Colonic mucosa (tissue), 4 donors: ENCODE measurements around the gene EHBP1. TPM values are rescaled to one million over a fixed set of nuclear protein-coding genes. Genes with fewer than 3 reads are reported as not detected.

Source experiments
- DNase-seq: peaks from one replicate; pipeline ENCODE4 v3.0.0-alpha.2; 2020
- H3K27ac ChIP-seq: fragments of 200-600 bp; one replicate; pipeline ENCODE4 v1.8.0; 2021
- H3K27me3 ChIP-seq: fragments of 200-600 bp; one replicate; pipeline ENCODE4 v1.8.0; 2021
- H3K36me3 ChIP-seq: fragments of 200-600 bp; one replicate; pipeline ENCODE4 v1.8.0; 2021
- H3K4me1 ChIP-seq: fragments of 200-600 bp; one replicate; pipeline ENCODE4 v1.8.0; 2021; ENCODE audit warnings: mild to moderate bottlenecking
- H3K4me3 ChIP-seq: fragments of 200-600 bp; one replicate; pipeline ENCODE4 v1.8.0; 2021
- H3K9ac ChIP-seq, 2 donors: one replicate each; pipeline ENCODE4 v1.7.0; 2013; ENCODE audit warnings: control low read depth in 2 of 2, low read depth in 2 of 2, low read length in 2 of 2
- H3K9me3 ChIP-seq: fragments of 200-600 bp; one replicate; pipeline ENCODE4 v1.8.0; 2021
- intact Hi-C: fragments of 100-400 bp; cut with DNase I; formaldehyde crosslinking; loops from one replicate; pipeline ENCODE4 v1.14.1; 2022
- total RNA-seq, 2 donors: library from RNA; stranded (reverse); fragmentation: NEBNext Ultra II Directional in 1 of 2; extraction: Animal tissue kit (Norgen Biotek cat#: 25700) in 1 of 2; gene quantifications; one replicate each; pipeline ENCODE4 v1.2.1, GENCODE V29; 2021
- TF ChIP-seq, protein P1 (sequence below): fragments of 200-600 bp; IDR thresholded peaks from one replicate; pipeline ENCODE4 v1.8.0; 2022; ENCODE audit warnings: antibody characterized with exemption, mild to moderate bottlenecking
- donor health status: healthy.
- donor health status: DM: no; HTN: no; CAD: no.
- donor health status: DM: no; HTN: no; CAD: no.

The EHBP1 gene
- total RNA-seq, 2 donors from 2014 or later: 23.6 to 32.7 TPM

GRCh38 chr2:62794791-62795190, 89.3 kb downstream of the EHBP1 start:
- H3K27me3 ChIP-seq: no peaks in the 10 kb centered on the region
- TF ChIP-seq, protein P1, sequence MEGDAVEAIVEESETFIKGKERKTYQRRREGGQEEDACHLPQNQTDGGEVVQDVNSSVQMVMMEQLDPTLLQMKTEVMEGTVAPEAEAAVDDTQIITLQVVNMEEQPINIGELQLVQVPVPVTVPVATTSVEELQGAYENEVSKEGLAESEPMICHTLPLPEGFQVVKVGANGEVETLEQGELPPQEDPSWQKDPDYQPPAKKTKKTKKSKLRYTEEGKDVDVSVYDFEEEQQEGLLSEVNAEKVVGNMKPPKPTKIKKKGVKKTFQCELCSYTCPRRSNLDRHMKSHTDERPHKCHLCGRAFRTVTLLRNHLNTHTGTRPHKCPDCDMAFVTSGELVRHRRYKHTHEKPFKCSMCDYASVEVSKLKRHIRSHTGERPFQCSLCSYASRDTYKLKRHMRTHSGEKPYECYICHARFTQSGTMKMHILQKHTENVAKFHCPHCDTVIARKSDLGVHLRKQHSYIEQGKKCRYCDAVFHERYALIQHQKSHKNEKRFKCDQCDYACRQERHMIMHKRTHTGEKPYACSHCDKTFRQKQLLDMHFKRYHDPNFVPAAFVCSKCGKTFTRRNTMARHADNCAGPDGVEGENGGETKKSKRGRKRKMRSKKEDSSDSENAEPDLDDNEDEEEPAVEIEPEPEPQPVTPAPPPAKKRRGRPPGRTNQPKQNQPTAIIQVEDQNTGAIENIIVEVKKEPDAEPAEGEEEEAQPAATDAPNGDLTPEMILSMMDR: no peak
- H3K4me3 ChIP-seq: no peak overlapping the region
- H3K9me3 ChIP-seq: no peaks in the 10 kb centered on the region
- no peak overlapping the region for H3K27ac ChIP-seq
- H3K9ac ChIP-seq: no peak overlapping the region
- intact Hi-C loops: no loop called here
- no peaks in the 10 kb centered on the region for H3K36me3 ChIP-seq
- DNase-seq: no peak
- H3K4me1 ChIP-seq: no peaks in the 10 kb centered on the region

- TF ChIP-seq, protein P1: no peak
- H3K27me3 ChIP-seq: no peaks in the 10 kb centered on the region
- no peak overlapping the region for H3K27ac ChIP-seq
- H3K4me1 ChIP-seq: no peaks in the 10 kb centered on the region
- no peak overlapping the region for H3K9ac ChIP-seq
- no peaks in the 10 kb centered on the region for H3K36me3 ChIP-seq
- intact Hi-C loops: no loop called here
- no peak for DNase-seq
- no peak overlapping the region for H3K4me3 ChIP-seq
- H3K9me3 ChIP-seq: no peaks in the 10 kb centered on the region
These were observed 89.8 kb downstream of the EHBP1 start for GRCh38 chr2:62795341-62795740.

GRCh38 chr2:62797107-62797506, 91.6 kb downstream of the EHBP1 start:
- no peaks in the 10 kb centered on the region for H3K27me3 ChIP-seq
- no peaks in the 10 kb centered on the region for H3K4me1 ChIP-seq
- no peak overlapping the region for H3K4me3 ChIP-seq
- intact Hi-C loops: no loop called here
- TF ChIP-seq, protein P1: no peak
- no peaks in the 10 kb centered on the region for H3K36me3 ChIP-seq
- no peaks in the 10 kb centered on the region for H3K9me3 ChIP-seq
- H3K27ac ChIP-seq: no peak overlapping the region
- no peak overlapping the region for H3K9ac ChIP-seq
- no peak for DNase-seq

DNA sequence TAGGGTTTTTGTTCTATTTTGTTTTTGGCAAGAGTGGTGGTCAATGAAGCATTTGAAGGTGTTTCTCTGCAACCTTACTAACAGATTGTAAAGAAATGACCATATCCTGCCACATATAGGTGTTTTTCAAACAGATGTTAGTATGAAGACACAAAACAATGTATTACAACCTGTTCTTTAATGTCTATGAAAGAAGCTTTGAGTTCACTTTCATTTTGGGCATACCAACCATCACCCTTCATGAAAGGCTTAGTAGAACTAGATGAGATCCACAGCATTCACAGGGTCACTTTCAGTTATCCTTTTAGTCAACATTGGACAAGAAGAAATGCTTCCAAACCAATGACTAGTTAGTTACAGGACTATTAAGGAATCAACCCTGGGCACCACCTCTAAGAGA, 95.1 kb downstream of the EHBP1 start:
- H3K27me3 ChIP-seq: no peaks in the 10 kb centered on the region
- intact Hi-C loops: no loop called here
- TF ChIP-seq, protein P1: no peak

DNA sequence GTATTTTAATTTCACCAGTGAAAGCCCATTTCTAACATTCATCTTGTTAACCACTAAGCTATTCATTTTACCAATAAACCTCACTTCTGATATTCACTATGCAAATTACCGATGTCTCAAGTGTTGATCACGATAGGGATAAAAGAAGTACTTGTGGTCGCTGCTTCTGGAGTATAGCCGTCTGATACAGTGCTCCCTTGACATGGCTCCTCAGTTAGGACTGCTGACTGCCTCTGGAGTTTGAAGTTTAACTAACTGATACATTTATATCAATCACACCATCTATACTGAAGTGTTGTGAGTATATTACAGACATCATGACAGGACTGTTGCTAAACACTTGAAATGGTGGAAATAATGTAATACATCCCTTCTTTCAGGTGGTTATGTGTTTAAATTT, 95.6 kb downstream of the EHBP1 start:
- H3K9me3 ChIP-seq: no peaks in the 10 kb centered on the region
- H3K4me3 ChIP-seq: no peak overlapping the region
- H3K27ac ChIP-seq: no peak overlapping the region
- H3K9ac ChIP-seq: no peak overlapping the region
- TF ChIP-seq, protein P1: no peak
- intact Hi-C loops: no loop called here
- no peaks in the 10 kb centered on the region for H3K4me1 ChIP-seq
- no peak for DNase-seq
- H3K36me3 ChIP-seq: no peaks in the 10 kb centered on the region
- H3K27me3 ChIP-seq: no peaks in the 10 kb centered on the region

More for the DNA sequence above, 95.1 kb downstream of the EHBP1 start:
- no peaks in the 10 kb centered on the region for H3K36me3 ChIP-seq
- H3K9ac ChIP-seq: no peak overlapping the region
- H3K4me3 ChIP-seq: no peak overlapping the region
- H3K27ac ChIP-seq: no peak overlapping the region
- no peaks in the 10 kb centered on the region for H3K4me1 ChIP-seq
- no peaks in the 10 kb centered on the region for H3K9me3 ChIP-seq
- no peak for DNase-seq
